Measurements from ENCODE around the gene TRA2B.
A peak's percentile ranks its signal among the peaks of the same experiment; 100 is the strongest.

The TRA2B gene

GRCh38 chr3:185937689-185938374, at the start of gene TRA2B:
Gene TRA2B (minus strand): TSS chr3:185938014. CDS start chr3:185937860, 154 bp downstream.
- peak; percentile 98 for DNase-seq

- no peak for DNase-seq
These were observed 48.5 kb upstream of the TRA2B start for GRCh38 chr3:185986198-185986777.

- DNase-seq = no peak
These were observed 46.4 kb upstream of the TRA2B start for GRCh38 chr3:185984203-185984602.

- DNase-seq = peak; percentile 61
These were observed 45.8 kb upstream of the TRA2B start for GRCh38 chr3:185983495-185984141.

- DNase-seq = no peak
These were observed 44.8 kb upstream of the TRA2B start for GRCh38 chr3:185982632-185983031.

DNA sequence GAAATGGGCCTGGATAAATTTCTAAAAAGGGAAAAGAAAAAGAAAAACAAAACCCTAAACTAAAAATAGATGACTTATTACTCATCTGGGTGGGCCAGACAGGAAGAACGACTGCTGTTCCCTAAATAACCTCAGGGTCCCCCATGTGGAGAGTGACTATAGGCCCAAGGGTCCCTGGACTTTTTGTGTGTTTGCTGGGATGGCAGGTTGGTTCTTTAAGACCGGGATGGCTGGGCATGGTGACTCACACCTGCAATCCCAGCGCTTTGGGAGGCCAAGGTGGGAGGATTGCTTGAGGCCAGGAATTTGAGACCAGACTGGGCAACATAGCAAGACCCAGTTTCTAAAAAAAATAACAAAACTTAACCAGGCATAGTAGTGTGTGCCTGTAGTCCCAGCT, 43.8 kb upstream of the TRA2B start:
- DNase-seq = no peak

DNA sequence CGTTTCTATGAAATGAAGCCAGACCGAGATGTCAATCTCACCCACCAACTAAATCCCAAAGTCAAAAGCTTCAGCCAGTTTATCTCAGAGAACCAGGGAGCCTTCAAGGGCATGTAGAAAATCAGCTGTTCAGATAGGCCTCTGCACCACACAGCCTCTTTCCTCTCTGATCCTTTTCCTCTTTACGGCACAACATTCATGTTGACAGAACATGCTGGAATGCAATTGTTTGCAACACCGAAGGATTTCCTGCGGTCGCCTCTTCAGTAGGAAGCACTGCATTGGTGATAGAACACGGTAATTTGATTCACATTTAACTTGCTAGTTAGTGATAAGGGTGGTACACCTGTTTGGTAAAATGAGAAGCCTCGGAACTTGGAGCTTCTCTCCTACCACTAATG, 41.9 kb upstream of the TRA2B start:
- DNase-seq = no peak

DNA sequence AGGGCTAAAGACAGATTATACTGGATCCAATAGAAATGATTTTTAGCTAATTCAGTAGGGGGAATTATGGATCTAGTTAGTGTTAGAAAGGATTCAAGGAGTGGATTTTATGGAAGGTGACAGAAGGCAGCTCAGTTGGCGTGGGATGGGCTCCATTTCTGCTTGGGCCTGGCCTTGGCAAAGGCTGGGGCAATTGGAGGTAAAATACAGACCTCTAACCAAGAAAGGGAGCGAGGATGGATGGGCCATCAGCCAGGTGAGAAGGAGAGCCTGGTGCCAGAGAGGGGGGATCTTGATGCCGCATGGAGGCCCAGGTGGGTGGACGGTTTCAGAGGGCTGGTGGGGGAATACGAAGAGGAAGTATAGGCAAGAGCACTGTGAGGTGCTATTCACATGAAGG, 40.7 kb upstream of the TRA2B start:
- no peak for DNase-seq

DNA sequence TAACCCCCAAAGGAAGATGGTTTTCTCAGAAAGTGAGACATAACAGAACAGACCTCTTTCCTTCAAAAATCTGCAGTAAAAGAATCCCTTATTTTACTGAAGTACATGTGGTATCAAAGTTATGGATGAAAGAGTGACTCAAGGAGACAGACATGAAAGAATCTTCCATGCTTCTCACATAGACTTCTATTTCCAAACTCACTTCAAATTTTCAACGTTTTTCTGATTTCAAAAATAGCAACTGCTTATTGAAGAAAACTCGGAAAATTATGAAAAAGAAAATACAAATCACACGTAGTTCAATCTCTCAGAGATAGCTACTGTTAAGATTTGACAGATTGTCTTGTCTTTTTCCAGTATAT, 39.8 kb upstream of the TRA2B start:
- DNase-seq = no peak

GRCh38 chr3:185976977-185977678, 39.3 kb upstream of the TRA2B start:
- peak; percentile 76 for DNase-seq

DNA sequence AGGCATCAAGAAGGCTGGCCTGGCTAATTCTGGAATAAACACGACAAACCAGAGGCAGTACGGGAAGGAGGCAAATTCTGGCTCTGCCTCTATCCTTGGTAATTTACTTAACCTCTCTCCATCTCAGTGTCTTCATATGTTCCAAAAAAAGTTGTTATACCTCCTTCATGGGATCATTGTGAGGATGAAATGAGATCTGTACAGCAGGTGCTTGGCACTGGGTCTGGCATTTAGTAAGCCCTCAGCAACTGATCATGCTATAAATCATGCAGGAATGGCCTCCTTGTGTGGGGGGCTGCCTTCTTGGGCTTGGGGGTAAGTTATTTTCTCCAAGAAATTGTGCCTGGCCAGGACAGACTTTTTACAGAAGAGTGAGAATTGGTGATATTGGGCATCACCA, 38.3 kb upstream of the TRA2B start:
- DNase-seq = no peak

DNA sequence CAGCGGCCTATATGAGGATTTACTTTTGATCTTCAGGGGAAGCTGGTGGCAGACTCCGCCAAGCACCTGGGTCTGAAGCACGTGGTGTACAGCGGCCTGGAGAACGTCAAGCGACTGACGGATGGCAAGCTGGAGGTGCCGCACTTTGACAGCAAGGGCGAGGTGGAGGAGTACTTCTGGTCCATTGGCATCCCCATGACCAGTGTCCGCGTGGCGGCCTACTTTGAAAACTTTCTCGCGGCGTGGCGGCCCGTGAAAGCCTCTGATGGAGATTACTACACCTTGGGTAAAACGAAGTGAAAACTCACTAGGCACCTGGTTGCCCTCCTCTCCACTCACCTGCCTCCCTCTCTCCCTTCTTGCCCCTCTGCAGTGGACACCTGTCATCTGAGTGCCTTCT, 33.8 kb upstream of the TRA2B start:
- no peak for DNase-seq

- DNase-seq = no peak
These were observed 30.4 kb upstream of the TRA2B start for GRCh38 chr3:185968168-185968567.

- no peak for DNase-seq
These were observed 28.8 kb upstream of the TRA2B start for GRCh38 chr3:185966655-185967054.

GRCh38 chr3:185965496-185965895, 27.7 kb upstream of the TRA2B start:
- no peak for DNase-seq

DNA sequence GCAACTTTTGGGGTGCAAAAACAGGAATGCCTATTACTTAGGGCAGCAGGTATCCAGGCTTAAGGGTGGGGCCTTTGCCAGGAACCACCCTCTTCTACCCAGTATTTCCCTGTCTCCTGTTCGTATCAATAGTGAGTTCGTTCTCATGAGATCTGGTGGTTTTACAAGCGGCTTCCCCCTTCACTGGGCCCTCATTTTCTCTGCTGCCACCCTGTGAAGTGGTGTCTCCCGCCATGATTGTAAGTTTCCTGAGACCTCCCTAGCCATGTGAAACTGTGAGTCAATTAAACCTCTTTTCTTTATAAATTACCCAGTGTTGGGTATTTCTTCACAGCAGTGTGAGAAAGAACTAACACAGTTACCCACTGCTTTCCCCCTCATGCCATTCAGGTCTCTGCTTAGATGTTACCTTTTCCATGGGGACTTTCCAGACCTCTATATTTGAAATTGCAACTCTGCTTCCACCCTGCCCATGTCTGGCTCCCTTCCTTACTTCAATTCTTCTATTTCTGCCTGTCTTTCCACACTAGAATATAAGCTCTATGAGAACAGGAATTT, 23.9 kb upstream of the TRA2B start:
- DNase-seq = no peak

- no peak for DNase-seq
These were observed 22.9 kb upstream of the TRA2B start for GRCh38 chr3:185960522-185961288.

- DNase-seq = no peak
These were observed 22.1 kb upstream of the TRA2B start for GRCh38 chr3:185959609-185960521.

DNA sequence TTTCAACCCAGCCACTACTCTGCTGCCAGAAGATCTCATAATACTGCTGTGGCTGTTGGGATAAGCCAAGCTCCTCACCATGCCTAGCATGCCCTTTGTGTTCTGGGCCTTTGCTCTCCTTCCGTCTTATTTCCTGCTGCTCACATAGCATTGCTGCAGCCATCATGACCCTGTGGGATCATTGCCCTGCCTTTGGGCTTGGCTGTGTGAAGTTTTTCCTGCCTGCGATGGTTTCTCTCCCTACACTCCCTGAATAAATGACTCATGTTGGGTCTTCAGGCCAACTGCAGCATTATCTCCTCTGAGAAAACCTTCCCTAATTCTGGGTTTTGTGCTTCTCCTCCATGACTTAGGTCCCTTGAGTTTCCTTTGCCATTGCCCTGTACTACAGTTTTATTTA, 20.8 kb upstream of the TRA2B start:
- DNase-seq = no peak

DNA sequence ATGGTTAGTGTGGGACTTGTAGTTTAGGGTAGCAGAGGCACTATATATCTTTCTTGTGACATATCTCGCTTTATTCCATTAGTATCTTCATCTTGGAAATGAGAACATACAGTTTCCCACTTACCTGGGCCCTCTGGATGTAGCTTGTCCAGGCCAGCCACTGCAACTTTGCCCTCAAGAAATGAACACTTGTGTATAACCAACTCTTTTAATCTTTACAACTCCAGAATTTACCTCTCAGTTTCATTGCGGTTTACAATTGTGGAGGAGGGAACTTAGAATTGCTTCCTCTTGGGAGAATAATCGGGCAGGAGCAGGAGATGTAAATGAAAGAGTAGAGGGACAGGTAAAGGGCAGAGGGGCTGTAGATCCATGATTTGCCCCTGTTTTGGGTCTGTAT, 18.4 kb upstream of the TRA2B start:
- no peak for DNase-seq

GRCh38 chr3:185954366-185954723, 16.5 kb upstream of the TRA2B start:
- no peak for DNase-seq

DNA sequence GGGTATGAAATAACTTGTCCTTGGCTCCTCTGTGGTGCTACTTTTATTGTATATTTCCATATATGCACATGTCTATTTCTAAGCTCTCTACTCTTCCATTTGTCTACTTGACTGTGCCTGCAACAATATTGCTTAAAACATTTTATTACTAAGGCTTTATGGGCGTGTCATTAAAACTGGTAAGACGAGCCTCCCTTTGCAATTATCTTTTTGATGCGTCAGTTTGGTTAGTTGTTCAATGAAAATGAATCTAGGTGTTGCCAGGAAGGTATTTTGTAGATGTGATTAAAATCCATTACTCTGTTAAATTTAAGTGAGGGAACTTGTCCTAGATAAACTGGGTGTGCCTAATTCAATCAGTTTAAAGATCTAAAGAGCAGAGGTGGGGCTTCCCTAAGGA, 12.9 kb upstream of the TRA2B start:
- no peak for DNase-seq

Measured in CD4-positive, alpha-beta T cell treated with Interleukin-4 for 4 hours (primary cell).